HG02759 (cell line): Measurements from ENCODE around the gene SH2B2.
A peak's percentile ranks its signal among the peaks of the same experiment; 100 is the strongest.

ENCODE experiments used
- ATAC-seq: cut with Tn5 transposase; IDR thresholded peaks from one replicate; pipeline ENCODE4 v1.9.1; 2021; ENCODE audit warnings: mild to moderate bottlenecking, moderate library complexity; ENCODE audit not compliant: unreplicated experiment

SH2B2 gene

GRCh38 chr7:102286237-102287110 is at the start of gene SH2B2:
Gene SH2B2 (plus strand): TSS chr7:102286868. CDS start chr7:102300551, 13,683 bp downstream.
- peak; percentile 26 for ATAC-seq

GRCh38 chr7:102239206-102239820 is 47.4 kb upstream of the SH2B2 start:
- no peak for ATAC-seq

GRCh38 chr7:102241431-102241830 is 45.2 kb upstream of the SH2B2 start:
- no peak for ATAC-seq

GRCh38 chr7:102244601-102245000 is 42.1 kb upstream of the SH2B2 start:
- no peak for ATAC-seq

- no peak for ATAC-seq
Measured at GRCh38 chr7:102248081-102248455, 38.6 kb upstream of the SH2B2 start.

GRCh38 chr7:102248456-102249395 is 37.9 kb upstream of the SH2B2 start:
- no peak for ATAC-seq

- no peak for ATAC-seq
Measured at GRCh38 chr7:102251531-102252365, 34.9 kb upstream of the SH2B2 start.

GRCh38 chr7:102252366-102252982 is 34.2 kb upstream of the SH2B2 start:
- no peak for ATAC-seq

GRCh38 chr7:102253066-102253972 is 33.3 kb upstream of the SH2B2 start:
- no peak for ATAC-seq

GRCh38 chr7:102253973-102254370 is 32.7 kb upstream of the SH2B2 start:
- no peak for ATAC-seq

GRCh38 chr7:102254521-102254920 is 32.1 kb upstream of the SH2B2 start:
- ATAC-seq = no peak

GRCh38 chr7:102255501-102255900 is 31.2 kb upstream of the SH2B2 start:
- ATAC-seq = no peak

GRCh38 chr7:102255916-102256315 is 30.8 kb upstream of the SH2B2 start:
- ATAC-seq = no peak

GRCh38 chr7:102258073-102258748 is 28.5 kb upstream of the SH2B2 start:
- ATAC-seq = no peak

- ATAC-seq = no peak
Measured at GRCh38 chr7:102258749-102259107, 27.9 kb upstream of the SH2B2 start.

GRCh38 chr7:102260856-102261255 is 25.8 kb upstream of the SH2B2 start:
- ATAC-seq = no peak

- no peak for ATAC-seq
Measured at GRCh38 chr7:102261451-102261850, 25.2 kb upstream of the SH2B2 start.

- no peak for ATAC-seq
Measured at GRCh38 chr7:102262546-102262945, 24.1 kb upstream of the SH2B2 start.
